Posterior vena cava (tissue), 2 donors: Measurements from ENCODE around the gene ADAM19. TPM values are rescaled to one million over a fixed set of nuclear protein-coding genes. Genes with fewer than 3 reads are reported as not detected.
"Not testable (repeated sequence)": the region's sequence is repeated elsewhere in the genome, so short reads cannot be mapped to it uniquely, and the experiment has no call there.

Experiments
- DNase-seq: peaks from one replicate; pipeline ENCODE4 v3.0.0-alpha.2; 2020; ENCODE audit warnings: low spot score
- intact Hi-C, 2 donors: fragments of 100-400 bp; cut with DNase I; formaldehyde crosslinking; loops; one replicate each; pipeline versions ENCODE4 v1.14.1 to v1.14.2; 2022 to 2023
- total RNA-seq, 2 donors: library from RNA; stranded (reverse); fragmentation: NEBNext Ultra II Directional; extraction: Animal tissue kit (Norgen Biotek cat#: 25700); gene quantifications; one replicate each; pipeline ENCODE4 v1.2.1, GENCODE V29; 2021
- donor health status: DM: yes; HTN: yes; CAD: no.
- donor health status: DM: yes; HTN: yes; CAD: no.

ADAM19 gene
- total RNA-seq, 2 donors from 2014 or later, result 37.0 to 47.0 TPM

GRCh38 chr5:157460921-157461792, 114.4 kb downstream of the ADAM19 start:
- intact Hi-C loops, result no loop called here
- DNase-seq, result no peak

DNA sequence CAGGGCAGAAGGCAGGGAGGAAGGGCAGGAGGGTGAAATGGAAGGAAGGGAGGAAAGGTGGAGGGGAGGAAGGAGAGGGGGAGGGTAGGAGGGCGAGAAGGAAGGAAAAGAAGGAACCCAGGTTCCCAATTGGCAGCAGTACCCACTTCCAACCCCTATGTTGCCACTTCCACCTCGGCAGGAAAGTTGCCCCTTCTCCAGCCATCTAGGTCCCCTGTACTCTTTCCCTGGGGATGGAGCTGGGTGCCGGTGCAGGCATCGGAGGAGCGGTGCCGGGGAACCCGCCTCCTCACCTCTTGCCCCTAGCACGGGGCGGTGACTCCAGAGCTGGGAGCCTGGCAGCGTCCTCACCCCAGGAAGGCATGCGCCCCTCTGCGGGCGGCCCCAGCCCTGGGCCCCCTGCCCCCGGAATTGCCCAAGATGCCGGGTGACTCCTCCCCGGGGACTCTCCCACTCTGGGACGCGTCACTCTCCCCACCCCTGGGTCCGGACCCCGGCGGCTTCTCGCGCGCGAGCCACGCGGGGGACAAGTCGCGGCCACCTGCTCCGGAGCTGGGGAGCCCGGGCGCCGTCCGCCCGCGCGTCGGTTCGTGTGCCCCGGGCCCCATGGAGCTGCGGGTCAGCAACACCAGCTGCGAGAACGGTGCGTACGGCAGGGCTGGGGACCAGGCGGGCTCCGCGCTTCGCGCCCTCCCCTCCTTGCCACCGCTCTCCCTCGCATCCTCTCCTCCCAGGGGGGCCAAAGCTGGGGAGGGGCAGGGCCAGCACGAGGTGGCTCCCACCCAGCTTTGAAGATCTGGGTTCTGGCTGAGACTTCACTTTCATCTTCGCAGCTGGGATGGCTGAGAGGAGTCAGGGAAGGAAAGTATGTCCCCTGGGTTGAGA, 115.6 kb downstream of the ADAM19 start, which contains the start of gene NIPAL4:
TSS of gene NIPAL4 (plus strand) at position 499 of the 885 bp plus-strand sequence. CDS start at position 607, 108 bp downstream.
- intact Hi-C loops, result loop anchor here in 1 of 2 donors (2.0 kb wide), 1 partner anchor 77 kb away; no protein-coding TSS in a partner anchor

DNA sequence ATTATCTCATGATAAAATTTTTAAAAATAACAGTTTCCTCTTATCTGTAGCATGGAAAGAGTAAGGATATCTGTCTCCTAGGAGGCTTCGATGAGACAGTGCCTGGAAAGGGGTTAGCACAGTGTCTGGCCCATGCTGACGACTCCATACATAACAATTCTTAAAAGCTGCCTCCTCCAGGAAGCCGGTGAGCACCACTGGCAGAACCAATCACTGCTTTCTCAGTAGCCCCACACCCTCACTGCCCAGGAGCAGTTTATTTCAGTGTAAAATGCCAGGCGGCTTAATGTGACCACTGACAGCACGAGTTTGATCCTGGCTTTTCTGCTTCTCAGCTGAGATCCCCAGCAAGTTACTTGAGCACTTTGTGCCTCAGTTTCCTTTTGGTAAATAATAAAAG, 116.7 kb downstream of the ADAM19 start:
- intact Hi-C loops, result loop anchor here in 1 of 2 donors (2.0 kb wide), 1 partner anchor 78 kb away; no protein-coding TSS in a partner anchor

More for the DNA sequence above, 115.6 kb downstream of the ADAM19 start, which contains the start of gene NIPAL4:
- no peak for DNase-seq

DNA sequence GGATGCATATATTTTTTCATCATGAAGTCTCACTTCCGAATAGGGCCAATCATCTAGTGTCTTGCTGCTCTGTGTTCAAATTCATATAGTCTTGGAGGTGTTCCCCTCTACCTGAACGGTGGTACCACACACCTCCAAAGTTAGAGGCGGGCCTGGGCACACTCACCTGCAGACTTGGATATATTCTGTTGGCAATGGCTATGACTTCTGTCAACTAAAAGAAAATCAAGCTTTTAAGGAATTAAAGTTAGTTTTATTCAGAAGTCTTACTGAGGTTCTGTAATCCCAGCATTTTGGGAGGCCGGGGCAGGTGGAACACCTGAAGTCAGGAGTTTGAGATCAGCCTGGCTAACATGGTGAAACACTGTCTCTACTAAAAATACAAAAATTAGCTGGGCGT, 118.2 kb downstream of the ADAM19 start:
- intact Hi-C loops, result no loop called here
- DNase-seq, result no peak

More for the DNA sequence above, 116.7 kb downstream of the ADAM19 start:
- no peak for DNase-seq

DNA sequence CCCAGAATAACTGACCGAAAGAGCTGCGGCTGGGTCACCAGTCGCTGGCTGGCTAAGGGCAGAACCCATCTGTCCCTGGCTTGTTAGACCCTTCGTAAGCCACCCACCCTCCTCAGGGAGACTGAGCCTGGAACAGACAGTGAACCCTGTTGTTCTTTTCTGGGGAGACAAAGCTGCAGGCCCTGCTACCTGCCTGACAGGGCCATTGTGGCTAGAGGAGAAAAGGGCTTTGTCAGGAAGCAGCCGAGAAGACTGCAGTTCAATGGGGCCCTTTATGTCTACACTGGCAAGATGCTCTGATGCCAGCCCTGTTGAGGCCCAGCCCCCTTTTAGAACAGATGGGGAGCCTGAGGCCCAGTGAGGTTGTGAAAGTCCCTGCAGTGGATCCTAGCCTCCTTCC, 119.3 kb downstream of the ADAM19 start:
- intact Hi-C loops, result no loop called here
- no peak for DNase-seq

DNA sequence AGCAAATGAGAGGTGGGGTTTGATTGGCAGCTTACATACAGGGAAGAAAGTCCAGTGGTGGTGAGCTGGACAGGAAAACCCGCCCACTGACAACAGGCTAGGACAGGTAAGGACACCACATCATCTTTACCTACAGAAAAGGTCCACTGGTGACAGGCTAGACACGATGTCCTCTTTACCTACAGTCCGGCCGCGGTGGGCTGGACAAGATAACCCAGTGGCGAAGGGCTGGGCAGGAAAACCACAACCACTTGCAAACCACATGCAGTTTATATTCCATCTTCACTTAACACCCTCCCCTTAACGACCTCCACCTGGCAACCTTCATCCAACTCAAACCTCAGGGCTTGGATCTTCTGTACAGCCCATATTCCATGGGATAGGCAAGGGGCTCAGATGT, 120.5 kb downstream of the ADAM19 start:
- no peak for DNase-seq
- intact Hi-C loops, result no loop called here

GRCh38 chr5:157454273-157454672, 121.3 kb downstream of the ADAM19 start:
- no peak for DNase-seq
- intact Hi-C loops, result no loop called here

DNA sequence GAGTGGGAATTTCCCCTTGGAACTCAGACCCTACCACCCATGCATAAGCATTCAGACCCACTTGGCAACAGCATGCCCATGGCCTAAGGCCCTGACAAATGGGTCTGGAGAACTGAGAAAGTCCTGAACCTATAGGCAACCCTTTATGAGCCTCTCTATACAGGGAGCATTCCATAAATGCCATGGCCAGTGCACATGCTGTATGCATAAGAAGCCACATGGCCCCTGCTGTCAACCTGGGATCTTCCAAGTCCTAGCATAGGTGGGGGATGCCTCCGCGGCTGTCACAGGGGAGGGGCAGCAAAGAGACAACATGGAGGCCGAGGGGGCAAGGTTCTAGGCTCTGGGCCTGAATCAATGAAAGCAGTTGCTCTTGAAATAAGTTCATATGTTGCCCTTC, 123.8 kb downstream of the ADAM19 start:
- intact Hi-C loops, result no loop called here
- DNase-seq, result no peak

DNA sequence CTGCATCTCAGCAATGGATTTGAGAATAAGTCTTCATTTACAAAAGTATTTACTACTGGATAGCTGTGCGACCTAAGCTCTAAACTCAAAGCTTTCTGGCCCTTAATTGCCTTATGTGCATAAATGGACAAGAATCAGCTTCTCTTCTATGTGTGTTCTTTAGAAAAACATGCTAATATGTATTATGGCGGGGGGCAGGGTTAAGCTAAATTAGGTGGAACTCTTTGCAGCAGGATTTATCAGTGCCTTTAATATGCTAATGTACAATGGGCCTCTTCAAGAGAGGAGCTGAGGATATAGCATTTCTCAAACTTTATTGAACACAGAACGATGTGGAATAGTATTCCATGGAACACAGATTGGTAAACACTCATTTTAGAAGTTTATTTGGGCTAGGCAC, 125.6 kb downstream of the ADAM19 start:
- DNase-seq, result no peak
- intact Hi-C loops, result no loop called here

DNA sequence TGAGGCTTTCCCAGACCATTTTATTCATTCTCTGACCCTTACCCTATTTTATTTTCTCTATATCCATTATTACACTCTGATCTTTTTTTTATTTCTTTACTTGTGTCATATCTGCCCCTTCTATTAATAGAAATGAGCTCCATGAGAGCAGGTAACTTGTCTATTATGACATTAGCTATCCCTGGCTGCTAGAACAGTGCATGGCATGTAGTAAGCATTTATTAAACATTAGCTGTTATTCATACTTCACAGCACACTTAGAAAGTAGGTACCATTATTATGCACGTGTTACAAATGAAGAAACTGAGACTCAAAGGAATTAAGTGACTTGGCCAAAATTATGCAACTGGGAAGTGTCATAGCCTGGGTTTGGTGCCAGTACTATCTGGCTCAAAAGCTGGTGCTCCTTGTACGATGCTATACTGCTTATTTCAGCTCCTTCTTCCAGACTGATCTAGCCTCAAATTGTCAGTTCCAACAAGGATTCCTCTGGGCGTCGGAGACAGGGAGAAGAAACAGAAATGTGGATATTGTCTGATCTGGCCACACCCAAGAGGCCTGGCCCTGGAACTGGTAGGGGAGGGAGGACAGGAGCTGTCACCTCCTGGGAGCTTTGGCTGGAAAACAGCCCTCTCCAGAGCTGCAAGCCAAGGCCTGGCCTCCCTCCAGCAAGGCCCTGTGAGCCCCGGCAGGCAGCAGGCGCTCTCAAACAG, 126.4 kb downstream of the ADAM19 start:
- DNase-seq, result peak; percentile 84
- intact Hi-C loops, result no loop called here

DNA sequence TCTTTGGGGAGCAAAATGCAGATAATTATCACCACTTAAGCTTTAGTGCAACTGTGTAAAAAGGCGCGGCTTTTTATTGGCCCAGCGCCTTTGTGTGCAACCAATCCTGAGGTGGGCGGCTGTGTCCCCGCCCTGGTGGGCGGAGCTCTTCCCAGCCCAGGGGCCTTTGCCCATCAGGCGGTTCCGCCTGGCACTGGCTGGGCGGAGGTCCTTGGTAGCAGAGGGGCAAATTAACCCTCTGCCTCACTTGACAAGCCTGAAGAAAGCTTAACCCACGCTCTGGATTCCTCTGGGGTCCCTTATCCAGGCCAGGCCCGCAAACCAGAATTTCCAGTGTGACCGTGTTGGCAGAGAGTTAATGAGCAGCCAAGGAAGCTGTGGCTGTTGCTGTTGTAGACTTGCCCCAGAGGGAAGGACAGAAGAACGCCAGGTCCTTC, 128.4 kb downstream of the ADAM19 start:
- DNase-seq, result no peak
- intact Hi-C loops, result no loop called here

- no peak for DNase-seq
- intact Hi-C loops, result no loop called here
Observed at GRCh38 chr5:157446412-157446935, 129.1 kb downstream of the ADAM19 start.

DNA sequence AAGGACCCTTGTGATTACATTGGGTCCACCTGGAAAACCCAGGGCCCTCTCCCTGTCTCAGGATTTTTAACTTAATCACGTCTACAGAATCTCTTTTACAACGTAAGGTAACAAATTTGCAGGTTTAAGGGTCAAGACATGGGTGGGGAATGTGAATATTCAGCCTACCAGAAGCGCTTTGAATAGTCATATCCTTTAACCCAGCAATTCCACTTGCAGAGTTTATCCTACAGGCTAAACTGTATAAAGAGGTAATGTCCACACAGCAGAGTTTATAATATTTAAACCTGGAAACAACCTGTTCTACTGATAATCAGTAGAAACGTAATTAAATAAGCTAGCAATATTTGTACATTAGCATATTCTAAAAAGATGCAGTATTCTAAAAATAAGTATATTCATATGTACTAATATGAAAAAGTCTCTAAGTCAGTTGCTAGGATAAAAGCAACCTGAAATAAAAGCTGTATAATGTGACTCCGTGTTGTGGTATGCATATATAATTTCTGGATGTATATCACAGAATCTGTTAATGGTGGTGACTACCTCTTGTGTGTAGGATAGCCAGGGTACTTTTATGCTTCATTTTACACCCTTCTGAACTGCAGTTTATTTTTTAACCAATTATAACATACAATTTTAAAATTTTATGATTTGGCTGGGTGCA, 129.7 kb downstream of the ADAM19 start:
- intact Hi-C loops, result no loop called here
- no peak for DNase-seq

- intact Hi-C loops, result no loop called here
- DNase-seq, result no peak
Observed at GRCh38 chr5:157444224-157444623, 131.4 kb downstream of the ADAM19 start.

- intact Hi-C loops, result no loop called here
- DNase-seq, result no peak
Observed at GRCh38 chr5:157443041-157443549, 132.5 kb downstream of the ADAM19 start.

- no peak for DNase-seq
- intact Hi-C loops, result no loop called here
Observed at GRCh38 chr5:157434096-157434495, 141.5 kb downstream of the ADAM19 start.

DNA sequence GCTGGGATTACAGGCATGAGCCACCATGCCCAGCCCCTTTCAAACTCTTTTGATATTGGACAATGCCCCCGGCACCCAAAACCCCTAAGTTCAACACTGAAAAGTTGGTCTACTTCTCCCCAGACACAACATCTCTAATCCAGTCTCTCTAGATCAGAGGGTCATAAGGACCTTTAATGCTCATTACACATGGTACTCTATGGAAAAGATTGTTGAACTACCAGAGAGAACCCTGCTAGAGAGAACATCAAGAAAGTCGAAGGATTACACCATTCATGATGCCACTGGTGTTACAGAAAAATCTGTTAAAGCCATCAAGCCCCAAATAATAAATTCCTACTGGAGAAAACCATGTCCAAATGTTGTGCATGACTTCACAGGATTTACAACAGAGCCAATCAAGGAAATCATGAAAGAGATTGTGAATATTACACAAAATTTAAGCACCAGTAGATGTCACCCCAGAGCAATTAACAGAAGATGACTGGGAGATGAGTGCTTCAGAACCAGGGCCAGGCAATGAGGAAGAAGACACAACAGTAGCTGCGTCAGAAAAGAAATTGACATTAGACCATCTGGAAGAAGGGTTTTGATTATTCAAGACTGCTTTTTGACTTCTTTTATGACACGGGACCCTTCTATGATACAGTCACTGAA, 143.9 kb downstream of the ADAM19 start:
- DNase-seq, result no peak
- intact Hi-C loops, result no loop called here

- DNase-seq, intact Hi-C loops: not testable (repeated sequence)
Observed at GRCh38 chr5:157429920-157430319, 145.7 kb downstream of the ADAM19 start.
